Epidermal melanocyte (primary cell): ENCODE results near the gene CCDC149.

Source experiments
- DNase-seq: peaks from one replicate; pipeline ENCODE4 v3.0.0; 2011; ENCODE audit warnings: low spot score; ENCODE audit not compliant: insufficient read length

CCDC149 gene

GRCh38 chr4:24778464-24779225, 134.2 kb downstream of the CCDC149 start:
- no peak for DNase-seq

- no peak for DNase-seq
Measured at GRCh38 chr4:24777536-24778463, 135.0 kb downstream of the CCDC149 start.

- DNase-seq = no peak
Measured at GRCh38 chr4:24775750-24776149, 137.1 kb downstream of the CCDC149 start.

GRCh38 chr4:24775032-24775605, 137.7 kb downstream of the CCDC149 start:
- DNase-seq = no peak

GRCh38 chr4:24774452-24774851, 138.4 kb downstream of the CCDC149 start:
- DNase-seq = no peak

GRCh38 chr4:24772952-24773351, 139.9 kb downstream of the CCDC149 start:
- DNase-seq = no peak

GRCh38 chr4:24772061-24772705, 140.7 kb downstream of the CCDC149 start:
- DNase-seq = no peak

- DNase-seq = no peak
Measured at GRCh38 chr4:24771241-24771640, 141.6 kb downstream of the CCDC149 start.

GRCh38 chr4:24770667-24771066, 142.2 kb downstream of the CCDC149 start:
- DNase-seq = no peak

- DNase-seq = no peak
Measured at GRCh38 chr4:24770032-24770584, 142.7 kb downstream of the CCDC149 start.

- DNase-seq = no peak
Measured at GRCh38 chr4:24769571-24769970, 143.3 kb downstream of the CCDC149 start.

- no peak for DNase-seq
Measured at GRCh38 chr4:24768604-24769003, 144.2 kb downstream of the CCDC149 start.

- DNase-seq = no peak
Measured at GRCh38 chr4:24768006-24768405, 144.8 kb downstream of the CCDC149 start.

- no peak for DNase-seq
Measured at GRCh38 chr4:24765376-24765988, 147.4 kb downstream of the CCDC149 start.

GRCh38 chr4:24764345-24764744, 148.5 kb downstream of the CCDC149 start:
- no peak for DNase-seq

- DNase-seq = no peak
Measured at GRCh38 chr4:24763631-24764297, 149.1 kb downstream of the CCDC149 start.
